Stimulated activated CD4-positive, alpha-beta T cell treated with anti-CD3 and anti-CD28 coated beads, Interleukin-1b, Interleukin-23, amount 100 ng/mL, for 1 hour (primary cell): ENCODE data around the gene ARHGEF28.

ENCODE experiments used
- DNase-seq, 2 donors: peaks; one replicate each; pipeline ENCODE4 v3.0.0-alpha.2; 2020; ENCODE audit warnings: low read depth in 2 of 2

The ARHGEF28 gene

GRCh38 chr5:73853091-73853490 lies 227.1 kb downstream of the ARHGEF28 start:
- no peak for DNase-seq

- no peak for DNase-seq
Measured at GRCh38 chr5:73856997-73857396, 231.0 kb downstream of the ARHGEF28 start.

GRCh38 chr5:73857446-73857845 lies 231.4 kb downstream of the ARHGEF28 start:
- DNase-seq, result no peak

GRCh38 chr5:73858054-73858453 lies 232.1 kb downstream of the ARHGEF28 start:
- no peak for DNase-seq

- DNase-seq, result no peak
Measured at GRCh38 chr5:73858776-73859175, 232.8 kb downstream of the ARHGEF28 start.

- DNase-seq, result no peak
Measured at GRCh38 chr5:73859696-73860095, 233.7 kb downstream of the ARHGEF28 start.

- no peak for DNase-seq
Measured at GRCh38 chr5:73861313-73861988, 235.5 kb downstream of the ARHGEF28 start.

GRCh38 chr5:73862796-73863195 lies 236.8 kb downstream of the ARHGEF28 start:
- no peak for DNase-seq

- no peak for DNase-seq
Measured at GRCh38 chr5:73863876-73864275, 237.9 kb downstream of the ARHGEF28 start.

- DNase-seq, result no peak
Measured at GRCh38 chr5:73865315-73865714, 239.3 kb downstream of the ARHGEF28 start.

GRCh38 chr5:73867345-73868335 lies 241.6 kb downstream of the ARHGEF28 start:
- DNase-seq, result no peak

GRCh38 chr5:73883646-73884045 lies 257.6 kb downstream of the ARHGEF28 start:
- no peak for DNase-seq

GRCh38 chr5:73887688-73888087 lies 261.7 kb downstream of the ARHGEF28 start:
- DNase-seq, result no peak

- DNase-seq, result no peak
Measured at GRCh38 chr5:73890569-73890968, 264.6 kb downstream of the ARHGEF28 start.

GRCh38 chr5:73892218-73892617 lies 266.2 kb downstream of the ARHGEF28 start:
- no peak for DNase-seq

GRCh38 chr5:73892806-73893205 lies 266.8 kb downstream of the ARHGEF28 start:
- no peak for DNase-seq

- no peak for DNase-seq
Measured at GRCh38 chr5:73893813-73894212, 267.8 kb downstream of the ARHGEF28 start.

- DNase-seq, result no peak
Measured at GRCh38 chr5:73894860-73895259, 268.9 kb downstream of the ARHGEF28 start.

GRCh38 chr5:73895471-73895870 lies 269.5 kb downstream of the ARHGEF28 start:
- no peak for DNase-seq

- no peak for DNase-seq
Measured at GRCh38 chr5:73896097-73896496, 270.1 kb downstream of the ARHGEF28 start.

- no peak for DNase-seq
Measured at GRCh38 chr5:73896668-73897067, 270.7 kb downstream of the ARHGEF28 start.

- no peak for DNase-seq
Measured at GRCh38 chr5:73897893-73898292, 271.9 kb downstream of the ARHGEF28 start.

- no peak for DNase-seq
Measured at GRCh38 chr5:73899055-73899454, 273.1 kb downstream of the ARHGEF28 start.
